ENCODE measurements around the gene COL13A1.

DNA sequence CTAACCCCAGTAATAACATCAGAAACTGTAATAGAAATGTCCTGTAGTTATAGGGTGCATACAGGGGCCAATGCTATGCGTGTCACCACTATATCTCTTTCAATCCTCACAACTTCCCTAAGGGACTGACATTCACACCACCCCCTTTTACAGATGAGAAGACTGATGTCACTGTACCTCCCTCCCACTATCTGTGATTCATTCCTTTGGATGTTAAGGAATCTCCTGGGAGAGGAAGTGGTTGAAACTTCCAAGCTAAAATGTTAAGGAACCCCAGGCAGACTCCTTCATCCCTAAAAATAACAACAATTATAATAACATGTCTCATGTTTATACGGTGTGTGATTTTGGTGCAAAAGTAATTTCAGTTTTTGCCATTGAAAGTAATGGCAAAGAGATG, 5.4 kb downstream of the COL13A1 start:
- TF ChIP-seq, protein P1, sequence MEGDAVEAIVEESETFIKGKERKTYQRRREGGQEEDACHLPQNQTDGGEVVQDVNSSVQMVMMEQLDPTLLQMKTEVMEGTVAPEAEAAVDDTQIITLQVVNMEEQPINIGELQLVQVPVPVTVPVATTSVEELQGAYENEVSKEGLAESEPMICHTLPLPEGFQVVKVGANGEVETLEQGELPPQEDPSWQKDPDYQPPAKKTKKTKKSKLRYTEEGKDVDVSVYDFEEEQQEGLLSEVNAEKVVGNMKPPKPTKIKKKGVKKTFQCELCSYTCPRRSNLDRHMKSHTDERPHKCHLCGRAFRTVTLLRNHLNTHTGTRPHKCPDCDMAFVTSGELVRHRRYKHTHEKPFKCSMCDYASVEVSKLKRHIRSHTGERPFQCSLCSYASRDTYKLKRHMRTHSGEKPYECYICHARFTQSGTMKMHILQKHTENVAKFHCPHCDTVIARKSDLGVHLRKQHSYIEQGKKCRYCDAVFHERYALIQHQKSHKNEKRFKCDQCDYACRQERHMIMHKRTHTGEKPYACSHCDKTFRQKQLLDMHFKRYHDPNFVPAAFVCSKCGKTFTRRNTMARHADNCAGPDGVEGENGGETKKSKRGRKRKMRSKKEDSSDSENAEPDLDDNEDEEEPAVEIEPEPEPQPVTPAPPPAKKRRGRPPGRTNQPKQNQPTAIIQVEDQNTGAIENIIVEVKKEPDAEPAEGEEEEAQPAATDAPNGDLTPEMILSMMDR (IDR thresholded peaks at IDR 0.05; ENCODE audit: low read depth, low read length): no peak
- no peak for TF ChIP-seq POLR2A (IDR thresholded peaks at IDR 0.05; ENCODE audit: extremely low read depth, insufficient read length)
- TF ChIP-seq MYC (IDR thresholded peaks at IDR 0.05; ENCODE audit: low read depth, low read length): no peak
- TF ChIP-seq, protein P2, sequence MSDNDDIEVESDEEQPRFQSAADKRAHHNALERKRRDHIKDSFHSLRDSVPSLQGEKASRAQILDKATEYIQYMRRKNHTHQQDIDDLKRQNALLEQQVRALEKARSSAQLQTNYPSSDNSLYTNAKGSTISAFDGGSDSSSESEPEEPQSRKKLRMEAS (IDR thresholded peaks at IDR 0.05; ENCODE audit: low read depth, low read length): no peak
